Measurements from ENCODE around the gene GDF7. TPM values are rescaled to one million over a fixed set of nuclear protein-coding genes. Genes with fewer than 3 reads are reported as not detected.

The GDF7 gene
- 0.25 TPM for polyA plus RNA-seq (ENCODE audit: insufficient read length)

GRCh38 chr2:20666304-20667150 lies at the start of gene GDF7:
Gene GDF7 (plus strand): TSS chr2:20667144. CDS start chr2:20667240, 96 bp downstream.
- DNase-seq, result peak; percentile 40

GRCh38 chr2:20617892-20618467 lies 49.0 kb upstream of the GDF7 start:
- peak; percentile 94 for DNase-seq

- DNase-seq, result no peak
These were observed 48.5 kb upstream of the GDF7 start for GRCh38 chr2:20618468-20618885.

GRCh38 chr2:20618886-20619521 lies 47.9 kb upstream of the GDF7 start:
- no peak for DNase-seq

GRCh38 chr2:20619624-20620024 lies 47.3 kb upstream of the GDF7 start:
- DNase-seq, result no peak

GRCh38 chr2:20620271-20620681 lies 46.7 kb upstream of the GDF7 start:
- no peak for DNase-seq

- no peak for DNase-seq
These were observed 46.1 kb upstream of the GDF7 start for GRCh38 chr2:20620696-20621365.

- no peak for DNase-seq
These were observed 45.3 kb upstream of the GDF7 start for GRCh38 chr2:20621366-20622295.

GRCh38 chr2:20622296-20622686 lies 44.7 kb upstream of the GDF7 start:
- no peak for DNase-seq

GRCh38 chr2:20622731-20623130 lies 44.2 kb upstream of the GDF7 start:
- no peak for DNase-seq

GRCh38 chr2:20623241-20623640 lies 43.7 kb upstream of the GDF7 start:
- no peak for DNase-seq

GRCh38 chr2:20623741-20624155 lies 43.2 kb upstream of the GDF7 start:
- DNase-seq, result no peak

GRCh38 chr2:20624156-20624883 lies 42.6 kb upstream of the GDF7 start:
- no peak for DNase-seq

GRCh38 chr2:20624884-20625485 lies 42.0 kb upstream of the GDF7 start:
- DNase-seq, result no peak

GRCh38 chr2:20625491-20626391 lies 41.2 kb upstream of the GDF7 start:
- no peak for DNase-seq

GRCh38 chr2:20626392-20626697 lies 40.6 kb upstream of the GDF7 start:
- DNase-seq, result no peak

GRCh38 chr2:20626698-20627513 lies 40.0 kb upstream of the GDF7 start:
- DNase-seq, result no peak

GRCh38 chr2:20627712-20628380 lies 39.1 kb upstream of the GDF7 start:
- DNase-seq, result no peak

Data from hindlimb muscle (tissue), 1 donor.